ENCODE measurements around the gene CNTN5. TPM values are rescaled to one million over a fixed set of nuclear protein-coding genes. Genes with fewer than 3 reads are reported as not detected.

The CNTN5 gene
- polyA plus RNA-seq, 1 donor (not counting 4 experiments of a cell fraction or from before 2014, with no cell fraction given) = not detected

GRCh38 chr11:99065121-99065520, 44.4 kb downstream of the CNTN5 start:
- Histone ChIP-seq H3K36me3 (ENCODE audit: control insufficient read depth in 2 of 2, extremely low read depth in 1 of 2, insufficient read depth in 2 of 2, low read length in 2 of 2) (no peaks in the 10 kb centered on the region), H3K4me3 (ENCODE audit: control insufficient read depth in 2 of 3, extremely low read depth in 1 of 3, insufficient read depth in 2 of 3, low read depth in 1 of 3, low read length in 3 of 3) (no peak overlapping the region), H3K27ac (ENCODE audit: control insufficient read depth, insufficient read depth, low read length) (no peak overlapping the region), H3K79me2 (ENCODE audit: control insufficient read depth, insufficient read depth, low read length) (no peaks in the 10 kb centered on the region), H3K9ac (ENCODE audit: control insufficient read depth, extremely low read depth, insufficient read depth, low read length) (no peak overlapping the region), H2AFZ (ENCODE audit: control insufficient read depth, low read length) (no peak overlapping the region), H3K9me1 (ENCODE audit: control insufficient read depth, extremely low read depth, insufficient read depth, low read length) (no peaks in the 10 kb centered on the region), H4K20me1 (ENCODE audit: control insufficient read depth, extremely low read depth, insufficient read depth, low read length) (no peaks in the 10 kb centered on the region), H3K4me2 (ENCODE audit: control insufficient read depth, extremely low read depth, insufficient read depth, low read depth, low read length) (no peak overlapping the region), H3K4me1 (ENCODE audit: control insufficient read depth, extremely low read depth, insufficient read depth, low read length) (no peaks in the 10 kb centered on the region), H3K9me3 (ENCODE audit: control insufficient read depth, low read depth, low read length) (no peaks in the 10 kb centered on the region), H3K27me3 (ENCODE audit: control insufficient read depth, extremely low read depth, insufficient read depth, low read length) (no peaks in the 10 kb centered on the region)
- TF ChIP-seq CTCF (optimal IDR thresholded peaks at IDR 0.05 in 1 of 3, IDR thresholded peaks at IDR 0.05 in 1 of 3, conservative IDR thresholded peaks at IDR 0.05 in 1 of 3; ENCODE audit: extremely low read depth in 1 of 3, insufficient read depth in 2 of 3, low read length in 3 of 3) = no peak
- no peak for TF ChIP-seq EZH2 (IDR thresholded peaks at IDR 0.05; ENCODE audit: low read length)
- dilution Hi-C loops (cut with MboI; ENCODE audit: extremely low pct_ligation_motif_present, low sequenced_read_pairs) = no loop called here
- DNase-seq (ENCODE audit: low read depth, low spot score) (no peak), FAIRE-seq (no peak)

GRCh38 chr11:99066618-99067317, 46.0 kb downstream of the CNTN5 start:
- no peak overlapping the region for H3K9ac ChIP-seq (ENCODE audit: control insufficient read depth, extremely low read depth, insufficient read depth, low read length)
- no peak for DNase-seq (ENCODE audit: low read depth, low spot score)
- H3K4me3 ChIP-seq (ENCODE audit: control insufficient read depth in 2 of 3, extremely low read depth in 1 of 3, insufficient read depth in 2 of 3, low read depth in 1 of 3, low read length in 3 of 3) = no peak overlapping the region
- no peaks in the 10 kb centered on the region for H3K9me3 ChIP-seq (ENCODE audit: control insufficient read depth, low read depth, low read length)
- dilution Hi-C loops (cut with MboI; ENCODE audit: extremely low pct_ligation_motif_present, low sequenced_read_pairs) = no loop called here
- no peak overlapping the region for H3K27ac ChIP-seq (ENCODE audit: control insufficient read depth, insufficient read depth, low read length)
- H3K4me1 ChIP-seq (ENCODE audit: control insufficient read depth, extremely low read depth, insufficient read depth, low read length) = no peaks in the 10 kb centered on the region
- H3K27me3 ChIP-seq (ENCODE audit: control insufficient read depth, extremely low read depth, insufficient read depth, low read length) = no peaks in the 10 kb centered on the region
- H2AFZ ChIP-seq (ENCODE audit: control insufficient read depth, low read length) = no peak overlapping the region
- no peaks in the 10 kb centered on the region for H3K9me1 ChIP-seq (ENCODE audit: control insufficient read depth, extremely low read depth, insufficient read depth, low read length)
- no peaks in the 10 kb centered on the region for H3K79me2 ChIP-seq (ENCODE audit: control insufficient read depth, insufficient read depth, low read length)
- TF ChIP-seq EZH2 (IDR thresholded peaks at IDR 0.05; ENCODE audit: low read length) = no peak
- no peak for TF ChIP-seq CTCF (optimal IDR thresholded peaks at IDR 0.05 in 1 of 3, IDR thresholded peaks at IDR 0.05 in 1 of 3, conservative IDR thresholded peaks at IDR 0.05 in 1 of 3; ENCODE audit: extremely low read depth in 1 of 3, insufficient read depth in 2 of 3, low read length in 3 of 3)
- H3K36me3 ChIP-seq (ENCODE audit: control insufficient read depth in 2 of 2, extremely low read depth in 1 of 2, insufficient read depth in 2 of 2, low read length in 2 of 2) = no peaks in the 10 kb centered on the region
- no peaks in the 10 kb centered on the region for H4K20me1 ChIP-seq (ENCODE audit: control insufficient read depth, extremely low read depth, insufficient read depth, low read length)
- no peak for FAIRE-seq
- no peak overlapping the region for H3K4me2 ChIP-seq (ENCODE audit: control insufficient read depth, extremely low read depth, insufficient read depth, low read depth, low read length)
